T-helper 1 cell treated with Interleukin-12 subunit alpha and Interleukin-12 subunit beta and Interleukin-4 antibody, amounts not matched to agents 30 μg/mL and 1 μg/mL, for 36 hours (primary cell): Measurements from ENCODE around the gene YAE1.
"Not testable (repeated sequence)": the region's sequence is repeated elsewhere in the genome, so short reads cannot be mapped to it uniquely, and the experiment has no call there.

Source experiments
- H3K27ac Mint-ChIP-seq: one replicate; pipeline ENCODE4 v1.8.0; 2021; ENCODE audit warnings: mild to moderate bottlenecking, mixed read lengths
- H3K27me3 Mint-ChIP-seq: one replicate; pipeline ENCODE4 v1.8.0; 2021; ENCODE audit warnings: low read depth, mixed read lengths
- H3K36me3 Mint-ChIP-seq: one replicate; pipeline ENCODE4 v1.8.0; 2021; ENCODE audit warnings: low read depth, mixed read lengths
- H3K4me1 Mint-ChIP-seq: one replicate; pipeline ENCODE4 v1.8.0; 2021; ENCODE audit warnings: low read depth, mixed read lengths
- H3K4me3 Mint-ChIP-seq: one replicate; pipeline ENCODE4 v1.8.0; 2021; ENCODE audit warnings: mild to moderate bottlenecking, moderate library complexity, mixed read lengths
- H3K9me3 Mint-ChIP-seq: one replicate; pipeline ENCODE4 v1.8.0; 2021; ENCODE audit warnings: mixed read lengths

YAE1 gene

GRCh38 chr7:39536951-39537350 is 29.3 kb upstream of the YAE1 start:
- Mint-ChIP-seq H3K27me3 (peaks cover 14% of the 10 kb centered on the region), H3K36me3 (no peaks in the 10 kb centered on the region), H3K27ac (no peak overlapping the region), H3K4me3 (no peak overlapping the region), H3K4me1 (no peaks in the 10 kb centered on the region), H3K9me3 (no peaks in the 10 kb centered on the region)

GRCh38 chr7:39539816-39540215 is 26.4 kb upstream of the YAE1 start:
- peaks cover 25% of the 10 kb centered on the region for H3K27me3 Mint-ChIP-seq
- H3K4me3 Mint-ChIP-seq, result no peak overlapping the region
- H3K9me3 Mint-ChIP-seq, result no peaks in the 10 kb centered on the region
- H3K27ac Mint-ChIP-seq, result no peak overlapping the region
- no peaks in the 10 kb centered on the region for H3K4me1 Mint-ChIP-seq
- no peaks in the 10 kb centered on the region for H3K36me3 Mint-ChIP-seq

GRCh38 chr7:39540320-39540719 is 25.9 kb upstream of the YAE1 start:
- Mint-ChIP-seq H3K9me3 (no peaks in the 10 kb centered on the region), H3K27me3 (peaks cover 25% of the 10 kb centered on the region), H3K27ac (no peak overlapping the region), H3K4me3 (no peak overlapping the region), H3K4me1 (no peaks in the 10 kb centered on the region), H3K36me3 (no peaks in the 10 kb centered on the region)

GRCh38 chr7:39541511-39541910 is 24.7 kb upstream of the YAE1 start:
- no peak overlapping the region for H3K27ac Mint-ChIP-seq
- no peaks in the 10 kb centered on the region for H3K36me3 Mint-ChIP-seq
- no peaks in the 10 kb centered on the region for H3K4me1 Mint-ChIP-seq
- peaks cover 25% of the 10 kb centered on the region for H3K27me3 Mint-ChIP-seq
- H3K4me3 Mint-ChIP-seq, result no peak overlapping the region
- H3K9me3 Mint-ChIP-seq, result no peaks in the 10 kb centered on the region

- Mint-ChIP-seq H3K9me3 (peaks cover 19% of the 10 kb centered on the region), H3K27me3 (peaks cover 25% of the 10 kb centered on the region)
- H3K4me1 Mint-ChIP-seq, H3K4me3 Mint-ChIP-seq, H3K27ac Mint-ChIP-seq, H3K36me3 Mint-ChIP-seq: not testable (repeated sequence)
Measured at GRCh38 chr7:39544774-39545173, 21.4 kb upstream of the YAE1 start.

- Mint-ChIP-seq H3K27ac (no peak overlapping the region), H3K9me3 (peaks cover 19% of the 10 kb centered on the region), H3K27me3 (peaks cover 15% of the 10 kb centered on the region), H3K4me3 (no peak overlapping the region), H3K4me1 (no peaks in the 10 kb centered on the region), H3K36me3 (peaks cover 8% of the 10 kb centered on the region)
Measured at GRCh38 chr7:39547336-39547735, 18.9 kb upstream of the YAE1 start.

- Mint-ChIP-seq H3K36me3 (peaks cover 8% of the 10 kb centered on the region), H3K4me1 (no peaks in the 10 kb centered on the region), H3K9me3 (peaks cover 19% of the 10 kb centered on the region), H3K4me3 (no peak overlapping the region), H3K27me3 (peaks cover 9% of the 10 kb centered on the region), H3K27ac (no peak overlapping the region)
Measured at GRCh38 chr7:39550411-39550810, 15.8 kb upstream of the YAE1 start.

GRCh38 chr7:39553436-39553835 is 12.8 kb upstream of the YAE1 start:
- no peak overlapping the region for H3K27ac Mint-ChIP-seq
- no peaks in the 10 kb centered on the region for H3K4me1 Mint-ChIP-seq
- H3K4me3 Mint-ChIP-seq, result no peak overlapping the region
- peaks cover 5% of the 10 kb centered on the region for H3K36me3 Mint-ChIP-seq
- peaks cover 31% of the 10 kb centered on the region for H3K27me3 Mint-ChIP-seq
- H3K9me3 Mint-ChIP-seq, result peaks cover 3% of the 10 kb centered on the region

- H3K27me3 Mint-ChIP-seq, result peaks cover 36% of the 10 kb centered on the region
- peaks cover 2% of the 10 kb centered on the region for H3K36me3 Mint-ChIP-seq
Measured at GRCh38 chr7:39554583-39555165, 11.5 kb upstream of the YAE1 start.

GRCh38 chr7:39557222-39557621 is 9.0 kb upstream of the YAE1 start:
- Mint-ChIP-seq H3K4me1 (no peaks in the 10 kb centered on the region), H3K4me3 (no peak overlapping the region), H3K36me3 (no peaks in the 10 kb centered on the region), H3K9me3 (no peaks in the 10 kb centered on the region), H3K27ac (no peak overlapping the region), H3K27me3 (peaks cover 43% of the 10 kb centered on the region)

More at GRCh38 chr7:39554583-39555165, 11.5 kb upstream of the YAE1 start:
- no peak overlapping the region for H3K27ac Mint-ChIP-seq
- no peak overlapping the region for H3K4me3 Mint-ChIP-seq
- H3K9me3 Mint-ChIP-seq, result no peaks in the 10 kb centered on the region
- H3K4me1 Mint-ChIP-seq, result no peaks in the 10 kb centered on the region

- Mint-ChIP-seq H3K4me1 (no peaks in the 10 kb centered on the region), H3K27ac (no peak overlapping the region), H3K9me3 (no peaks in the 10 kb centered on the region), H3K4me3 (no peak overlapping the region), H3K27me3 (peaks cover 43% of the 10 kb centered on the region), H3K36me3 (no peaks in the 10 kb centered on the region)
Measured at GRCh38 chr7:39557911-39558310, 8.3 kb upstream of the YAE1 start.

GRCh38 chr7:39560408-39560807 is 5.8 kb upstream of the YAE1 start:
- Mint-ChIP-seq H3K27ac (no peak overlapping the region), H3K4me1 (peaks cover under 1% of the 10 kb centered on the region), H3K9me3 (no peaks in the 10 kb centered on the region), H3K4me3 (no peak overlapping the region), H3K27me3 (peaks cover 37% of the 10 kb centered on the region), H3K36me3 (no peaks in the 10 kb centered on the region)

GRCh38 chr7:39560997-39561396 is 5.2 kb upstream of the YAE1 start:
- Mint-ChIP-seq H3K9me3 (no peaks in the 10 kb centered on the region), H3K4me1 (peaks cover 6% of the 10 kb centered on the region), H3K27ac (no peak overlapping the region), H3K4me3 (no peak overlapping the region), H3K27me3 (peaks cover 37% of the 10 kb centered on the region), H3K36me3 (peaks cover 4% of the 10 kb centered on the region)

GRCh38 chr7:39565538-39565937 is 666 bp upstream of the YAE1 start:
- H3K27me3 Mint-ChIP-seq, result peaks cover 12% of the 10 kb centered on the region
- no peaks in the 10 kb centered on the region for H3K9me3 Mint-ChIP-seq
- peak overlapping the region; percentile 93 for H3K27ac Mint-ChIP-seq
- H3K4me1 Mint-ChIP-seq, result peaks cover 18% of the 10 kb centered on the region
- peak overlapping the region; percentile 99 for H3K4me3 Mint-ChIP-seq
- H3K36me3 Mint-ChIP-seq, result peaks cover 18% of the 10 kb centered on the region

- peaks cover 24% of the 10 kb centered on the region for H3K36me3 Mint-ChIP-seq
- peak overlapping the region; percentile 99 for H3K4me3 Mint-ChIP-seq
- peaks cover 3% of the 10 kb centered on the region for H3K27me3 Mint-ChIP-seq
- no peaks in the 10 kb centered on the region for H3K9me3 Mint-ChIP-seq
- H3K27ac Mint-ChIP-seq, result no peak overlapping the region
- peaks cover 18% of the 10 kb centered on the region for H3K4me1 Mint-ChIP-seq
Measured at GRCh38 chr7:39567294-39567693, 1.1 kb downstream of the YAE1 start.
